GM10266 (cell line): ENCODE measurements around the gene PARP9.

Experiments
- DNase-seq: peaks from one replicate; pipeline ENCODE4 v3.0.0; 2012; ENCODE audit errors: extremely low spot score
- TF ChIP-seq, protein P1 (sequence below): IDR thresholded peaks from 2 replicates; pipeline ENCODE4 v1.5.1; 2012; ENCODE audit warnings: mild to moderate bottlenecking, low read depth; ENCODE audit not compliant: control insufficient read depth, insufficient read depth; ENCODE audit errors: missing control alignments

The PARP9 gene

DNA sequence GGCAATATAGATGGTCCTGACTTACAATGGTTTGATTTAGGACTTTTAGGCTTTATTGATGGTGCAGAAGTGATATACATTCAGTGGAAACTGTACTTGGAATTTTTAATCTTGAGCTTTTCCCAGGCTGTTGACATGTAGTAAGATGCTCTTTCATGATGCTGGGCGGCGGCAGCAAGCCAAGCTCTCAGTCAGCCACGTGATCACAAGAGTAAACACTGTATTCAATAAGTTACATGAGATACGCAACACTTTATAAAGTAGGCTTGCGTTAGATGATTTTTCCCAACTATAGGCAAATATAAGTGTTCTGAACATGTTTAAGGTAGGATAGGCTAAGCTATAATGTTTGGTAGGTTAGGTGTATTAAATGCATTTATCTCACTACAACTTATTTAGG, 17.9 kb downstream of the PARP9 start:
- TF ChIP-seq, protein P1, sequence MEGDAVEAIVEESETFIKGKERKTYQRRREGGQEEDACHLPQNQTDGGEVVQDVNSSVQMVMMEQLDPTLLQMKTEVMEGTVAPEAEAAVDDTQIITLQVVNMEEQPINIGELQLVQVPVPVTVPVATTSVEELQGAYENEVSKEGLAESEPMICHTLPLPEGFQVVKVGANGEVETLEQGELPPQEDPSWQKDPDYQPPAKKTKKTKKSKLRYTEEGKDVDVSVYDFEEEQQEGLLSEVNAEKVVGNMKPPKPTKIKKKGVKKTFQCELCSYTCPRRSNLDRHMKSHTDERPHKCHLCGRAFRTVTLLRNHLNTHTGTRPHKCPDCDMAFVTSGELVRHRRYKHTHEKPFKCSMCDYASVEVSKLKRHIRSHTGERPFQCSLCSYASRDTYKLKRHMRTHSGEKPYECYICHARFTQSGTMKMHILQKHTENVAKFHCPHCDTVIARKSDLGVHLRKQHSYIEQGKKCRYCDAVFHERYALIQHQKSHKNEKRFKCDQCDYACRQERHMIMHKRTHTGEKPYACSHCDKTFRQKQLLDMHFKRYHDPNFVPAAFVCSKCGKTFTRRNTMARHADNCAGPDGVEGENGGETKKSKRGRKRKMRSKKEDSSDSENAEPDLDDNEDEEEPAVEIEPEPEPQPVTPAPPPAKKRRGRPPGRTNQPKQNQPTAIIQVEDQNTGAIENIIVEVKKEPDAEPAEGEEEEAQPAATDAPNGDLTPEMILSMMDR = no peak
- no peak for DNase-seq

DNA sequence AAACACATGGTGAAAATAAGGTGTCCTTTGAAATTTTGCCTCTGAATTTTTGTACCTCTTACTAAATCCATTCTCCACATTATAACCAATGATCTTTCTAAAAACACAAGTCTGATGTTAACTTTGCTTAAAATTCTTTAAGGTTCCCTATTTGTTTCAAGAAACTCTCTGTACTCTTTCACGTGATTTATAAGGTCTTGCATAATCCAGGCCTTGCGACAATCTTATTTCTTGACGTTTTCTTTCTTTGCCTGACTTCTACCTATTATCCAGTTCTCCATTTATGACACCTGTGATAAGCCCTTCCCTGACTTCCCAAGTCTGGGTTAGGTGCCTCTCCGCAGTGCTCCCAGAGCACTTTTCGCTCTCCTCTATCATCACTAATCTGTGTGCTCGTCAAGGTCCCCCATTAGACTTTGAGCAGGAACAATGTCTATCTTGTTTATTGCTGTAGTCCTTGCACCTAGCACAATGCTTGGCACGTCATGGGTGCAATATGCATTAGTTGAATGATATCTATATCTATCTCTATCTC, 25.1 kb downstream of the PARP9 start:
- TF ChIP-seq, protein P1 = no peak
- DNase-seq = no peak

DNA sequence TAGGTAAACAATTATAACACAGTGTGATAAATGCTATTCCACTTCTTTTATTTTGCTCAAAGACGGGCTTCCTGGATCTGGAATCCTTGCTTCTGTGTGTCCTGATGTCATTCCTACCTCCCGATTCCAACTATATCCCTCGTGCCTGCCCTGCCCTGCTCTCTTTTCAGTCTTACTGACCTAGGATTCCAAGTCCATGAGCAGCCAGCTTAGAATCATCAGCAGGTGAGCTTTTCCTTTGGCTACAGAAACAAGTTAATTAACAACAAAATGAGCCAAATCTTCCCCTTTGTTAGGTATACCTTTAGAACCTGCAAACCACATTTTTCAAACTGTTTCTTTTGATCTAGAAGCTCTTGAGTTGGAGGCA, 27.5 kb downstream of the PARP9 start:
- no peak for DNase-seq
- TF ChIP-seq, protein P1 = no peak

DNA sequence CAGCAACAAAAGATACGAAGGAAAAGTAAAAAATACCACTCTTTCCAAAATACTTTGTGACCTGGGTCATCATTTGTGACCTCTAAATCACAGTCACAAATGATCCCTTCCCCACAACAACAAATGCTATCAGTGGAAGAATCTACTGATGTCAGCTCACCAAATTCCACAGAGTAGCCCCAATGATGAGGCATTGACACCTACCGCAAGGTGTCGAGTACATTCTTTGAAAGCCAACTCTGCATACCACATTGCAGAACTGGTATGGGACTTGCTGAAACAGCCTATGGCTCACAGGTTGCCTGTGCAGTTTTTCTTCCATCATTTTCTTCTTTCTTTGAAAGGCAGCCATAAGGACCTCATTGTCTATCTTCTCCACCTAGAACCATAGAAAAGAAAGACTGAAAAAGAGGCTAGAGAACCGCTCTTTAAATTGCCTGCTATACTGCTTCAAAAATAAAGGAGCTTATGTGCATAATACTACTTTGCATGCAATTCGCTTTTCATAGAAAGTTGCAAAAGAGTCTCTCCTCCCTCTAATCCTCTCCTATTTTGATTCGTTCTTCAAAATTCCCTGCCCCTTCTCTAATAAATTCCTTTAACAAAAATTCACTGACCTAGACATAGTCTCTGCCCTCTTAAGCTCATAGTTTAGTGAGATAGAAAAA, 28.0 kb downstream of the PARP9 start:
- TF ChIP-seq, protein P1 = no peak
- DNase-seq = no peak

DNA sequence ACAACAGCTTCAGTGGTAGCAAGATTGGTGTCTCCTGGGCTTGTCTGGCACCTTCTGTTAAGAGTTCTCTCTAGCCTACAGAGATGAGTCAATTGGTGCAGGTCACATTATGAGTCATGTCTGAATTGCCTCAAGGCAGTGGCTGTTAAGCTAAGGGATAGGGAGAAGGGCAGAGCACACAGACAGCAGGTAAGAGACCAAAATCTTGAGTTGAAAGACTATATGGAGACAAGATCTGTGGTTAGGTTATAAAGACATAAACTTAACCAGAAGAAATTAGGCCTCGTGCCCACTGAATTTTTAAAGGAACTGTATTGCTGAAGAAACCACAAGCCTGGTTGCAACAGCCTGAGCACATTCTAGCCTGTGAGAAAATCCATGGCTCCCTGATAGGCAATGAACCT, 30.2 kb downstream of the PARP9 start:
- DNase-seq = peak; percentile 76
- TF ChIP-seq, protein P1 = no peak

DNA sequence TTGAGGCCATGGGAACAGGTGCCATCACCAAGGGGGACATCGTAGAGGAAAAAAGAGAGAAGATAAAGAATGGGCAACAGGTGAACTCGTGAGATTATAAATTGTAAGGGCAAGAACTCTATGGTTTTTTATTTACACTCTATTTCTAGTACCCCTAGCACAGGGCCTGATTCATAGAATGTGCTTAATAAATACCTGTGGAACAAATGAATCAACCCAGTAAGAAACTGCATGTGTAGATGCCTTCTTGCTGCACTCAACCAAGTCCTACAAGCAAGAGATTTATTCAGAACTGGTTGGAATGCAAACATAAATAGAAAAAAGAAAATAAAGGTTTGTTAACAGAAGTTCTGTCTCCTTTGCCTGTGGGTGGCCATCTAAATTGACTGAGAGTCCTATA, 30.6 kb downstream of the PARP9 start:
- TF ChIP-seq, protein P1 = no peak
- DNase-seq = no peak

DNA sequence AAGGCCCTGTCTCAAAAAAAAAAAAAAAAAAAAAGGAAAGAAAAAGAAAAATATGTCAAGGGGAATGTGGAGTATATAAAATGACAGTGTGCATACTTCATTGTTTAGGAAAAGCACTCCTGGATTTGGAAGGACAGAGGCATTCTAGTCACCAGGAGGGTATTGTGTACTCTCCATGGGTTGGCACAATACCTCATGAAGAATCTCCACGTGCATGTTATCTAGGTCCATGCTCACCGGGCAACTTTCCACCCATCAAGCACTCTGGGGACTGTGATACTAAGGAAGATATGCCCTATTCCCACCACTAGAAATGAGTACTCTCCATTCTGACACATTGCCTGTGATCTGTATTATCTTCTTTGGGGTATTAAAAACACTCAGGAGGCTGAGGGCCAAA, 33.9 kb downstream of the PARP9 start:
- TF ChIP-seq, protein P1 = no peak

More for the DNA sequence above, 33.9 kb downstream of the PARP9 start:
- DNase-seq = no peak
